Mesenchymal stem cell (in vitro differentiated cells and primary cell): Measurements from ENCODE around the gene HRH2.
"Not testable (repeated sequence)": the region's sequence is repeated elsewhere in the genome, so short reads cannot be mapped to it uniquely, and the experiment has no call there.

Experiments used
- DNase-seq: peaks from one replicate; pipeline ENCODE4 v3.0.0-alpha.2; 2013
- H2AFZ ChIP-seq: one replicate; pipeline ENCODE4 v1.6.1; 2013; ENCODE audit warnings: low read depth, mild to moderate bottlenecking, control low read depth, inconsistent platforms, low read length, moderate library complexity
- H2AK5ac ChIP-seq: 2 replicates; pipeline ENCODE4 v1.6.1; 2013; ENCODE audit warnings: low read length, moderate library complexity, mild to moderate bottlenecking, inconsistent platforms; ENCODE audit not compliant: severe bottlenecking
- H2BK120ac ChIP-seq: one replicate; pipeline ENCODE4 v1.6.1; 2013; ENCODE audit warnings: low read depth, mild to moderate bottlenecking, inconsistent platforms, low read length, moderate library complexity
- H2BK12ac ChIP-seq, 2 experiments: one replicate each; pipeline ENCODE4 v1.6.1; 2013; ENCODE audit warnings: inconsistent platforms in 2 of 2, low read length in 2 of 2, mild to moderate bottlenecking in 2 of 2, moderate library complexity in 2 of 2, control low read depth in 1 of 2
- H2BK15ac ChIP-seq: one replicate; pipeline ENCODE4 v1.6.1; 2013; ENCODE audit warnings: mild to moderate bottlenecking, low read depth, inconsistent platforms; ENCODE audit not compliant: poor library complexity, severe bottlenecking
- H2BK5ac ChIP-seq: 2 replicates; pipeline ENCODE4 v1.6.1; 2013; ENCODE audit warnings: low read depth, mild to moderate bottlenecking, low read length, control low read depth, inconsistent platforms; ENCODE audit not compliant: poor library complexity, severe bottlenecking
- H3K14ac ChIP-seq, 2 experiments: one replicate each; pipeline ENCODE4 v1.6.1; 2013; ENCODE audit warnings: inconsistent platforms in 2 of 2, low read length in 2 of 2, control low read depth in 1 of 2, mild to moderate bottlenecking in 1 of 2, moderate library complexity in 1 of 2
- H3K18ac ChIP-seq, 2 experiments: one replicate each; pipeline ENCODE4 v1.6.1; 2013; ENCODE audit warnings: inconsistent platforms in 2 of 2, low read length in 2 of 2, control low read depth in 1 of 2, low read depth in 1 of 2, mild to moderate bottlenecking in 1 of 2
- H3K23ac ChIP-seq, 2 experiments: one replicate each; pipeline ENCODE4 v1.6.1; 2013; ENCODE audit warnings: inconsistent platforms in 2 of 2, low read length in 2 of 2, mild to moderate bottlenecking in 2 of 2, moderate library complexity in 2 of 2, control low read depth in 1 of 2
- H3K27ac ChIP-seq: 2 replicates; pipeline ENCODE4 v1.5.1; 2013; ENCODE audit warnings: mild to moderate bottlenecking, moderate library complexity, low read length, control low read depth, inconsistent platforms; ENCODE audit not compliant: poor library complexity, severe bottlenecking
- H3K27me3 ChIP-seq, 2 experiments: 2 replicates each; pipeline versions ENCODE4 v1.6.1 to v1.7.0; 2013; ENCODE audit warnings: low read length in 2 of 2, mild to moderate bottlenecking in 2 of 2, moderate library complexity in 2 of 2, control low read depth in 1 of 2, inconsistent platforms in 1 of 2; ENCODE audit not compliant: control insufficient read depth in 1 of 2, insufficient read depth in 1 of 2
- H3K36me3 ChIP-seq, 2 experiments: 2 replicates each; pipeline versions ENCODE4 v1.6.1 to v1.7.0; 2013; ENCODE audit warnings: low read length in 2 of 2, control low read depth in 1 of 2, inconsistent platforms in 1 of 2, low read depth in 1 of 2, mild to moderate bottlenecking in 1 of 2; ENCODE audit not compliant: insufficient read depth in 2 of 2, control insufficient read depth in 1 of 2
- H3K4ac ChIP-seq, 2 experiments: one replicate each; pipeline ENCODE4 v1.6.1; 2013; ENCODE audit warnings: inconsistent platforms in 2 of 2, low read length in 2 of 2, mild to moderate bottlenecking in 2 of 2, moderate library complexity in 2 of 2, control low read depth in 1 of 2, low read depth in 1 of 2
- H3K4me1 ChIP-seq: 2 replicates; pipeline ENCODE4 v1.6.1; 2013; ENCODE audit warnings: low read depth, low read length, control low read depth; ENCODE audit not compliant: control insufficient read depth, insufficient read depth
- H3K4me2 ChIP-seq: 2 replicates; pipeline ENCODE4 v1.6.1; 2013; ENCODE audit warnings: low read length, mild to moderate bottlenecking, inconsistent platforms; ENCODE audit not compliant: poor library complexity, severe bottlenecking
- H3K4me3 ChIP-seq, 2 experiments: 2 replicates each; pipeline versions ENCODE4 v1.5.1 to v1.7.0; 2013; ENCODE audit warnings: low read length in 2 of 2, mild to moderate bottlenecking in 2 of 2, control low read depth in 1 of 2, low read depth in 1 of 2; ENCODE audit not compliant: insufficient read depth in 1 of 2
- H3K79me1 ChIP-seq: replicated peaks from 2 replicates; pipeline ENCODE4 v1.6.1; 2013; ENCODE audit warnings: mild to moderate bottlenecking, control low read depth, low read length, inconsistent platforms; ENCODE audit not compliant: poor library complexity, severe bottlenecking
- H3K9ac ChIP-seq: 2 replicates; pipeline ENCODE4 v1.7.0; 2013; ENCODE audit warnings: mild to moderate bottlenecking, low read length, moderate library complexity
- H3K9me3 ChIP-seq: 2 replicates; pipeline ENCODE4 v1.7.0; 2013; ENCODE audit warnings: mild to moderate bottlenecking, low read length; ENCODE audit not compliant: control insufficient read depth
- H4K8ac ChIP-seq: one replicate; pipeline ENCODE4 v1.6.1; 2013; ENCODE audit warnings: inconsistent platforms, mild to moderate bottlenecking, low read length, moderate library complexity
- H4K91ac ChIP-seq: one replicate; pipeline ENCODE4 v1.6.1; 2013; ENCODE audit warnings: mild to moderate bottlenecking, low read length, inconsistent platforms
- WGBS: methylation state at CpG from one replicate; pipeline ENCODE4 v1.1.7; 2013; ENCODE audit warnings: mixed read lengths; 5-methylcytosine and 5-hydroxymethylcytosine counted together

HRH2 gene

DNA sequence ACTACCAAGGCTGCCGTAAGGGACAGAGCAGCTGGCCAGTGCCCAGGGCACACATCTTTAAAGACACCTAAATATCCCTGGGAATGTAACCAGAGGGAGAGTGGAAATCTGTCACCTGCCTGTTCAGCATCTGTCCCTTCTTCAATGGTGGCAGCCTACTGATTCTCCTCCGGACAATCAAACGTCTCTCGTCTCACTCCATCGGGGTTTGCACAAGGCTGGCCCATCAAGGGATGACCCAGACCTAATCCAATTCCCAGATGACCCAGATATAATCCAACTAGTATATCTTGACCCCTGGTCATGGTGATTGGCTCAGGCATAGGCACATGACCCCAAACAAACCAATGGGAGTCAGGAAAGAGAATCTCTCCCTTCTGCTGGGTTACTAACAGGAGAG is 93.5 kb downstream of the HRH2 start:
- Histone ChIP-seq H2BK12ac (no peak overlapping the region), H3K36me3 (no peaks in the 10 kb centered on the region), H2BK5ac (no peak overlapping the region), H3K9ac (no peak overlapping the region), H2BK120ac (no peak overlapping the region), H3K79me1 (no peaks in the 10 kb centered on the region), H2AK5ac (no peak overlapping the region), H3K4me1 (no peaks in the 10 kb centered on the region), H2BK15ac (no peak overlapping the region), H2AFZ (no peak overlapping the region), H3K23ac (no peak overlapping the region), H3K4ac (no peak overlapping the region), H3K27ac (no peak overlapping the region), H4K91ac (no peak overlapping the region), H3K14ac (no peak overlapping the region), H3K9me3 (no peaks in the 10 kb centered on the region), H3K4me3 (no peak overlapping the region), H4K8ac (no peak overlapping the region), H3K4me2 (no peak overlapping the region), H3K27me3 (peaks cover 0 to 10% of the 10 kb centered on the region in 2 experiments), H3K18ac (no peak overlapping the region)
- 89% methylated on average over 5 of the region's 5 CpGs for WGBS
- no peak for DNase-seq

GRCh38 chr5:175752826-175753535 is 95.1 kb downstream of the HRH2 start:
- no peak overlapping the region for H2BK120ac ChIP-seq
- H3K36me3 ChIP-seq, result no peaks in the 10 kb centered on the region
- H3K4me1 ChIP-seq, result no peaks in the 10 kb centered on the region
- H2AFZ ChIP-seq, result no peak overlapping the region
- no peak overlapping the region for H3K4me2 ChIP-seq
- no peak overlapping the region for H3K18ac ChIP-seq
- no peak overlapping the region for H3K4ac ChIP-seq
- no peak overlapping the region for H3K23ac ChIP-seq
- H2BK12ac ChIP-seq, result no peak overlapping the region
- no peak overlapping the region for H2AK5ac ChIP-seq
- H4K8ac ChIP-seq, result no peak overlapping the region
- no peak overlapping the region for H3K27ac ChIP-seq
- H3K4me3 ChIP-seq, result no peak overlapping the region
- H3K27me3 ChIP-seq, result peaks cover 0 to 10% of the 10 kb centered on the region in 2 experiments
- no peak overlapping the region for H2BK5ac ChIP-seq
- H3K9me3 ChIP-seq, result no peaks in the 10 kb centered on the region
- WGBS, result 66% methylated on average over 10 of the region's 10 CpGs
- H3K14ac ChIP-seq, result no peak overlapping the region
- no peak for DNase-seq
- H2BK15ac ChIP-seq, result no peak overlapping the region
- H4K91ac ChIP-seq, result no peak overlapping the region
- H3K79me1 ChIP-seq, result no peaks in the 10 kb centered on the region
- no peak overlapping the region for H3K9ac ChIP-seq

DNA sequence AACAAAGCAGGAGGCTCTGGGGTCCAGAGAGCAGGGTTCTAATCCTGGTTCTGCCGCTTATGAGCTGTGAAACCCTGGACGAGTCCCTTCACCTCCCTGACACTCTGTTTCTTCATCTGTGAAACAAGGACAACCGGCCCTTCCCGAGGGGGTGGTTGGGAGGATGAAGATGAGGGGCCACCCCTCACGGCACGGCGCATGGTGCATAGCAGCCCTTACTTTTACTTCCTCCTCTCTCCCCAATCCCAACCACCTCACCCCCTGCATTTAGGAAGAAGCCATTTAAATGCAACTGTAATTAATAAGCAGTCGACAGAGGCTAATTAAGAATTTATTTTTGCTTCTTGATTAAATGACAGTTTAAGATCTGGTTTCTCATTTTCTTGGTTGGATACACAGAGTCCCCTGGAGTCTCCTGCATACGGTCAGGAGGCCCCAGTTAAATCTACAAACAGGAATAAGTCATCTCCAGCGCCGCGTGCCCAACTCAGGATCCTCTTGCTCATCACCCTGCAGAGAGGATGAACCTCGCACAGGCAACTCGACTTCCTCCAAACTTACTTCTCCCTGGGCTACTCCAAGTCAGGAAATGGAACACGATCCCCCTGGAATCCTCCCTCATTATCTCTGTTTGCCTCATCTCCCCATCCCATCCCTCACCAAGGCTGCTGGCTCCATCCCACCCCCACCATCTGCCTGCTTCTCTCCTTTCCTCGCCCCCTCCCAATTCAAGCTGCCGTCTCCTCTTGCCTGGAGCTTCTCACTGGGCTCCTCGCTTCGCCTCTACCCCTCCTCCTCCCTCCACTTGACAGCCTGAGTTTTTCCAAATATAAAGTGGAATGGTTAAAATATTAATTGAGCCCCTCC is 95.9 kb downstream of the HRH2 start:
- WGBS, result 74% methylated on average over 13 of the region's 19 CpGs
- Histone ChIP-seq H3K4me3 (no peak overlapping the region), H2BK5ac (no peak overlapping the region), H4K8ac (no peak overlapping the region), H3K4me1 (no peaks in the 10 kb centered on the region), H2BK12ac (no peak overlapping the region), H3K14ac (no peak overlapping the region), H2AFZ (no peak overlapping the region), H2BK120ac (no peak overlapping the region), H3K27ac (no peak overlapping the region), H4K91ac (no peak overlapping the region), H3K4ac (no peak overlapping the region), H3K79me1 (no peaks in the 10 kb centered on the region), H3K9ac (no peak overlapping the region), H3K18ac (no peak overlapping the region), H3K36me3 (no peaks in the 10 kb centered on the region), H3K23ac (no peak overlapping the region), H2BK15ac (no peak overlapping the region), H3K27me3 (peaks cover 0 to 10% of the 10 kb centered on the region in 2 experiments), H3K9me3 (no peaks in the 10 kb centered on the region), H2AK5ac (no peak overlapping the region), H3K4me2 (no peak overlapping the region)
- no peak for DNase-seq

- not testable (repeated sequence) for H2BK12ac ChIP-seq, H3K4me3 ChIP-seq, H2BK15ac ChIP-seq, H3K14ac ChIP-seq, H3K4me1 ChIP-seq, H3K79me1 ChIP-seq, H4K91ac ChIP-seq, H2BK5ac ChIP-seq, H3K23ac ChIP-seq, H3K18ac ChIP-seq, H3K4me2 ChIP-seq, H4K8ac ChIP-seq, H3K9ac ChIP-seq, H3K9me3 ChIP-seq, H2AK5ac ChIP-seq, H3K36me3 ChIP-seq, H3K27me3 ChIP-seq, H2AFZ ChIP-seq, H2BK120ac ChIP-seq, H3K27ac ChIP-seq, H3K4ac ChIP-seq, DNase-seq
- WGBS, result 71% methylated on average over 1 of the region's 1 CpG
These were observed 102.1 kb downstream of the HRH2 start for GRCh38 chr5:175759991-175760390.
